GM19351 (cell line): Measurements from ENCODE around the gene ENOX1.

Experiments
- ATAC-seq: cut with Tn5 transposase; IDR thresholded peaks from one replicate; pipeline ENCODE4 v1.9.1; 2021; ENCODE audit warnings: mild to moderate bottlenecking, moderate library complexity; ENCODE audit not compliant: unreplicated experiment

ENOX1 gene

GRCh38 chr13:43232144-43232872 is 554.5 kb downstream of the ENOX1 start:
- ATAC-seq = no peak

GRCh38 chr13:43230989-43231388 is 555.8 kb downstream of the ENOX1 start:
- ATAC-seq = no peak

- no peak for ATAC-seq
Observed at GRCh38 chr13:43229506-43229905, 557.3 kb downstream of the ENOX1 start.

- no peak for ATAC-seq
Observed at GRCh38 chr13:43227721-43228120, 559.1 kb downstream of the ENOX1 start.

DNA sequence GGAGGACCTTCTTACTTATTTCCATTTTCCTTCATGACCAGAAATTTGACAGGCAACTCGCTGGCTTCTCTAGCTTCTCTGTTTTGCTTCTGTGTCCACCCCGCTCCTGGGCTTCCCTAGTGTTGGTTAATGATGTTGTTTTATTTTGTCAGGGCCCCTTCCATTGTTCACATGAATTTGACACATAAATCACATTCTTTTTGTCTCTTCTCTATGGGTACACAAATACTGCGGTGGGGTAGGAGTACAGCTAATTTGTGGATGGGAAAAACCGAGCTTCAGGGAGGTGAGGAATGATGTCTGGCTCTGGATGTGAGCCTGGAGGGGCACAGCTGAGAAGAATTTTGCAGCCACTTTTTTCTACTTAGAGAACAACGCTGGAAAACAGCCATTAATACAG is 563.6 kb downstream of the ENOX1 start:
- no peak for ATAC-seq

- no peak for ATAC-seq
Observed at GRCh38 chr13:43222086-43222485, 564.7 kb downstream of the ENOX1 start.

DNA sequence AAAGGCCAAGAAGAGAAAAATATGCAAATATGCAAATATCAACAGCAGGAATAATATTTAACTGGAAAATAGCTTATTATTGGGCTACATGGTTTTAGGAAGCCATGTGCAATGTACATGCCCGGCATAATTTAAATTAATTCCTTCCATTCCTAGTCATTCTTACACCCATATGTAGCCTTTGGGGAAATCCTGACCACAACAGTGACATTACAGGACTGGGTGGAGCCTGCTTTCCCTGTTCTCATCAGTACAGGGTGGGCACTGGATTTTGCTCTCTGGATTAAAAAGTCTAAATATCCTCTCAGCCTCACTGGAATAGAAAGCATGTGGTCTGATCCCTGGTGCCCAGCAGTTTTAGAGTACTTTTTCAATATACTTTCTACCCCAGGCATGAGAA is 565.2 kb downstream of the ENOX1 start:
- ATAC-seq = no peak

DNA sequence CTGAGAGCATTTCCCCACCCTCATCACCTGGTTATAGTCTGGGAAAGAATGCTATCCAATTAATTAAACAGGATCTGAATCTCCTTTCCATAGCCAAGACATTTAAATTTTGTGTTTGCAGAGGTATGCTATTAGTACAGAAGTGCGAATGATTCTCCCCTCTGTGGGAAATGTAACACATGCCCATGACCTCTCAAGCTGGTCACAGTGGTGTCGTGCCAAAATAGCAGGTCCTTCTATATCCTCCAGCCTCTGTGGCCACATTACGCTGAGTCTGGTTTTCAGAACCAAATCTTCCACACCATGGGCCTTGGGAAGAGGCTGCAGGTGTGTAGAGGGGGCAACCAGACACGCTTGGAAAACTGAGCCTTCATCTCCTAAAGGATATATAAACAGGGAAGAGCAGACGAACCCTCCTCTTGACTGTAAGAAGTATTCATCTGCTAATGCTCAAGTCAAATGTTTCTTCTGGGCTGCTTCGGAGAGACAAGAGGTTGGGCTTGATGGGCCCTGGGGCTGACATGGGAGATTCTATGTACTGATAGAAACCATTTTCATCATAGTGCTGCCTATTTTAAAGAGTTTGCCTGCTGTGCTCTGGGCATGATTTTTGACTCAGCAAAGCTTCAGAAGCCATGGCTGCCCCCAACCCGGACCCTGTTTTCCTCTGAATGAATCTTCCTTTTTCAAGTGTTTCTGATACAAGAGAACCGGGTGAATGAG is 565.7 kb downstream of the ENOX1 start:
- ATAC-seq = no peak

- ATAC-seq = no peak
Observed at GRCh38 chr13:43214124-43214523, 572.6 kb downstream of the ENOX1 start.

GRCh38 chr13:43206838-43207237 is 579.9 kb downstream of the ENOX1 start:
- ATAC-seq = no peak

DNA sequence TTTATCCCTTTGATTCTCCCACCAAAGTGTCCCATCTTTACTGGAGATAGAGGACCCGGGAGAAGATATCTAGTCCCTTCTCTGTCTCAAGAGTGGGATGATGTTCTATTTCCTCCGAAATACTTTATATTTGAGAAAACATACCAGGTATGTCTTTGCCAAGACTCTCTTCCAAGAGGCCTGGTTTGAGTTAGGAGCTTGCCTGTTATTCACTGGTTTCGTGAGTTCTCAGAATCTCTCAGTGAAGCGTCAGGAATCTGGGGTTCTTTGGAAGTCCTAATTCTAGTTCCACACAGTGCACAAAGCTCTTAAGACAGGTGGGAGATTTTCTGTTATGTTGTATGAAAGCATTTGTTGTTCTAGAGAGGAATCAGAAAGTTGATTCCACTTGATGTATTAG is 581.4 kb downstream of the ENOX1 start:
- no peak for ATAC-seq

GRCh38 chr13:43204591-43204990 is 582.2 kb downstream of the ENOX1 start:
- ATAC-seq = no peak

GRCh38 chr13:43203781-43204180 is 583.0 kb downstream of the ENOX1 start:
- no peak for ATAC-seq

DNA sequence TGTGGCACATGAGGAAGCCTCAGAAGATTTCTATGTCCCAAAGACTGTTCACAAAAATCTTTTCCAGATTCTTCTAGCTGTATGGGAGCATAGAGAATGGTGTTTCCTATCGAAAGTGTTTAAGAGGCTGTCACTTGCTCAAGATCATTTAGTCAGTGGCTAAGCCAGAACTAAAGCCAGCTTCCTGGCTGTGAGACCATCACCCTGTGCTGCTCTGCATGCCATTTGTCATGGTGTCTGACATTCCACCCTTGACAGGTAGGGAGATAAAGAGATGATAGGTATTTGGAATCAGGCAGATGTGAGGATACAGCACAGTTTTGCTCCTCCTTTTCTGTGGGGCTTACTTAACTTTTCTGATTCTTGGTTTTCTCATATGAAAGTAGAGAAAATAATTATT is 586.0 kb downstream of the ENOX1 start:
- no peak for ATAC-seq

DNA sequence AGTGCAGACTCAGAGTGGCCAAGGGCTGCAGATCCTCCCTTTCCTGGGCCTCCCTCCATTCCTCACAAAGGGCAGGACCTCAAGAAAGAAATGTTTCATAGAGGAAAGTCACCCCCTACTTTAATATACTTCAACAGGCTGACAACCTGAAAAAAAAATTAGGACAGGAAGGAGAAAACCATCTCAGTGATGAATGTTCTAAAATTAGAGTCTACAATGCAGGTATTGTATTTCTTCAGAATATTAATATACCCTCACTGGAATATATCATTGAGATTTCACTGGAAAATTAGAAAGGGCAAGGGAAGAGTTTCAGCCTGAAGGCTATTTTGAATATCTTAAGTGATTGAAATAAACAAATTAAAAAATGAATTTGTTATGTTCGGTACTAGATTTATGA is 586.5 kb downstream of the ENOX1 start:
- no peak for ATAC-seq

GRCh38 chr13:43196750-43197370 is 589.9 kb downstream of the ENOX1 start:
- ATAC-seq = no peak

- no peak for ATAC-seq
Observed at GRCh38 chr13:43196086-43196621, 590.6 kb downstream of the ENOX1 start.

DNA sequence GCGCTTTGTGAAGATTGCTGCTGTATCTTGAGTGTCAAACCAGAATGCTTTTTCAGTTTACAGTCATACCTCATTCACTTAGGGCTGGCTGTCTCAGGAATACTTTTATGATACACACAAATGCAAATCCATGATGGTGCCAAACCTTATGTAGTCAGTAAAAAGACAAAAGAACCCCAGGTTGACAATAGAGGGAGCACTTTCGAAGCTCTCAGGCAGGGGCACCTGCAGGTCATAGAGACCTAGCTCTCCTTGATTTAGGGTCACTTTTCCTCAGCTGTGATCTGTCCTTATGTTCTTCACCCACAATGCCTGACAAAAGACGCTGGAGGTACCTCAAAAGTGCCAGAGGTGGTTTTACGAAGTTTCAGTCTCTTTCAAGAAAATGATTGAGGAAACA is 591.2 kb downstream of the ENOX1 start:
- ATAC-seq = no peak

- no peak for ATAC-seq
Observed at GRCh38 chr13:43195112-43195511, 591.7 kb downstream of the ENOX1 start.

- no peak for ATAC-seq
Observed at GRCh38 chr13:43193789-43194420, 592.9 kb downstream of the ENOX1 start.

GRCh38 chr13:43191546-43191945 is 595.2 kb downstream of the ENOX1 start:
- no peak for ATAC-seq
